NCI-H2171 (cell line): ENCODE results near the gene FAM90A1.
A peak's percentile ranks its signal among the peaks of the same experiment; 100 is the strongest.
"Not testable (repeated sequence)": the region's sequence is repeated elsewhere in the genome, so short reads cannot be mapped to it uniquely, and the experiment has no call there.

Experiments
- DNase-seq: peaks from one replicate; lab custom pipeline; 2025; lab: John Stamatoyannopoulos, UW

Gene FAM90A1

GRCh38 chr12:8233935-8234495, 6.6 kb upstream of the FAM90A1 start:
- not testable (repeated sequence) for DNase-seq

- not testable (repeated sequence) for DNase-seq
These were observed 6.0 kb upstream of the FAM90A1 start for GRCh38 chr12:8233300-8233855.

- not testable (repeated sequence) for DNase-seq
These were observed 4.5 kb upstream of the FAM90A1 start for GRCh38 chr12:8231666-8232608.

- DNase-seq = not testable (repeated sequence)
These were observed 3.6 kb upstream of the FAM90A1 start for GRCh38 chr12:8231049-8231448.

- DNase-seq = not testable (repeated sequence)
These were observed 2.1 kb upstream of the FAM90A1 start for GRCh38 chr12:8229486-8229885.

- not testable (repeated sequence) for DNase-seq
These were observed 1.2 kb upstream of the FAM90A1 start for GRCh38 chr12:8228607-8229006.

GRCh38 chr12:8227732-8228077, 287 bp upstream of the FAM90A1 start:
- DNase-seq = not testable (repeated sequence)

- no peak for DNase-seq
These were observed 1.1 kb downstream of the FAM90A1 start for GRCh38 chr12:8226355-8226754.

- DNase-seq = not testable (repeated sequence)
These were observed 2.6 kb downstream of the FAM90A1 start for GRCh38 chr12:8224782-8225181.

GRCh38 chr12:8223646-8224045, 3.8 kb downstream of the FAM90A1 start:
- DNase-seq = not testable (repeated sequence)

- DNase-seq = not testable (repeated sequence)
These were observed 5.1 kb downstream of the FAM90A1 start for GRCh38 chr12:8222303-8222702.

- not testable (repeated sequence) for DNase-seq
These were observed 5.6 kb downstream of the FAM90A1 start for GRCh38 chr12:8221844-8222243.

GRCh38 chr12:8221375-8221774, 6.0 kb downstream of the FAM90A1 start:
- not testable (repeated sequence) for DNase-seq

- not testable (repeated sequence) for DNase-seq
These were observed 8.6 kb downstream of the FAM90A1 start for GRCh38 chr12:8218711-8219382.

GRCh38 chr12:8197685-8198308, 29.6 kb downstream of the FAM90A1 start:
- DNase-seq = not testable (repeated sequence)

GRCh38 chr12:8188088-8188487, 39.3 kb downstream of the FAM90A1 start:
- not testable (repeated sequence) for DNase-seq

- DNase-seq = not testable (repeated sequence)
These were observed 43.2 kb downstream of the FAM90A1 start for GRCh38 chr12:8184206-8184605.

GRCh38 chr12:8183346-8183745, 44.1 kb downstream of the FAM90A1 start:
- DNase-seq = not testable (repeated sequence)

GRCh38 chr12:8182923-8183322, 44.5 kb downstream of the FAM90A1 start:
- DNase-seq = not testable (repeated sequence)

GRCh38 chr12:8181271-8181670, 46.1 kb downstream of the FAM90A1 start:
- not testable (repeated sequence) for DNase-seq

GRCh38 chr12:8179989-8180585, 47.3 kb downstream of the FAM90A1 start:
- peak; percentile 96 for DNase-seq
